IMR-90 (cell line): ENCODE measurements around the gene MICAL3.

Experiments used
- BHLHE40 ChIP-seq: fragments of 150-350 bp; IDR thresholded peaks from 2 replicates; pipeline ENCODE4 v1.6.1; 2016; ENCODE audit warnings: mild to moderate bottlenecking, low read depth, low read length
- CEBPB ChIP-seq: IDR thresholded peaks from 2 replicates; pipeline ENCODE4 v1.6.1; 2012; ENCODE audit warnings: low read depth, low read length, improper control_type of control experiment
- CTCF ChIP-seq: conservative IDR thresholded peaks from 2 replicates; pipeline ENCODE4 v1.5.1; 2012; ENCODE audit warnings: mild to moderate bottlenecking, low read depth, low read length, improper control_type of control experiment
- MXI1 ChIP-seq: IDR thresholded peaks from 2 replicates; pipeline ENCODE4 v1.6.1; 2012; ENCODE audit warnings: low read depth, mild to moderate bottlenecking, low read length, moderate library complexity, borderline replicate concordance
- NFE2L2 ChIP-seq: fragments of 150-350 bp; IDR thresholded peaks from 2 replicates; pipeline ENCODE4 v1.6.1; 2016; ENCODE audit warnings: low read depth, mild to moderate bottlenecking, low read length
- POLR2A ChIP-seq: IDR thresholded peaks from 2 replicates; pipeline ENCODE4 v1.6.1; 2012; ENCODE audit warnings: mild to moderate bottlenecking, low read depth, low read length
- RFX5 ChIP-seq: IDR thresholded peaks from 2 replicates; pipeline ENCODE4 v1.8.0; 2012; ENCODE audit warnings: low read depth, mild to moderate bottlenecking, low read length, moderate library complexity
- SMC3 ChIP-seq: fragments of 150-350 bp; IDR thresholded peaks from 2 replicates; pipeline ENCODE4 v1.6.1; 2016; ENCODE audit warnings: low read depth, mild to moderate bottlenecking, antibody characterized with exemption, low read length, moderate library complexity

GRCh38 chr22:17966403-17966717, 58.0 kb downstream of the MICAL3 start:
- TF ChIP-seq CTCF (no peak), MXI1 (no peak), POLR2A (no peak), CEBPB (no peak), NFE2L2 (no peak), RFX5 (no peak), SMC3 (no peak), BHLHE40 (no peak)
